ENCODE results near the gene ZCCHC17.

GRCh38 chr1:31412205-31412604, 115.4 kb downstream of the ZCCHC17 start:
- TF ChIP-seq CTCF (IDR thresholded peaks at IDR 0.05; ENCODE audit: borderline replicate concordance, extremely low read depth, low read length, poor library complexity, severe bottlenecking) (no peak), EZH2 (IDR thresholded peaks at IDR 0.05; ENCODE audit: borderline replicate concordance, low read depth, low read length, severe bottlenecking) (no peak)
